HK-2 (cell line): ENCODE data around the gene IL18.
A peak's percentile ranks its signal among the peaks of the same experiment; 100 is the strongest.
"Not testable (repeated sequence)": the region's sequence is repeated elsewhere in the genome, so short reads cannot be mapped to it uniquely, and the experiment has no call there.

Experiments
- DNase-seq: peaks from one replicate; pipeline ENCODE4 v3.0.0-alpha.2; 2018; ENCODE audit not compliant: unreplicated experiment

IL18 gene

DNA sequence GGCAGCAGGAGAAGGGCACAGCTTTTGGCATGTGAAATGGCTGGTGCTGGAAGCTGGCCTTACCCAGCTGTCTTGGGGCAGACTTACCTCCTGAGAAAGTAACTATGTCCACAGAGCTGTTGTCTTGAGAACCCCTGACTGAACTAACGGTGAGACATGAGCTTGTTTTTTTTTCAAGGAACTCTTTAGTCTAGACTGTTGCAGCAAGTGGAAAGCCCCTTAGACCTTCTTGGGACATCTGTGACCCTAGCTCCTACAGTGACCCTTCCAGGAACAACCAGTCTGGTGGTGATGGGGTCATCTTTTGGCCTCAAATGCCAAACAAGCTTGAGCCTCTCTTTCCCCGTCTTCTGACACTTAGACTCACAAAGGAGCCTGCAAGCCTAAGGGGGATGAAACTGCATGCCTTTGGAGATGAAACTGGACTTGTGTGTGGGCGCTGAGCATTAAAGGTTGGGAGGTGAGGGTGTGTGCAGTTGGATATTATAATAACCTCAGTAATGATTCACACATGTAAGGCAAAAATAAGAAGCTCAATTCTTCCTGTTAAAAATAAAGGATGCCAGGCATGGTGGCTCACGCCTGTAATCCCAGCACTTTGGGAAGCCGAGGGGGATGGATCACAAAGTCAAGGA, 41.8 kb downstream of the IL18 start:
- no peak for DNase-seq

DNA sequence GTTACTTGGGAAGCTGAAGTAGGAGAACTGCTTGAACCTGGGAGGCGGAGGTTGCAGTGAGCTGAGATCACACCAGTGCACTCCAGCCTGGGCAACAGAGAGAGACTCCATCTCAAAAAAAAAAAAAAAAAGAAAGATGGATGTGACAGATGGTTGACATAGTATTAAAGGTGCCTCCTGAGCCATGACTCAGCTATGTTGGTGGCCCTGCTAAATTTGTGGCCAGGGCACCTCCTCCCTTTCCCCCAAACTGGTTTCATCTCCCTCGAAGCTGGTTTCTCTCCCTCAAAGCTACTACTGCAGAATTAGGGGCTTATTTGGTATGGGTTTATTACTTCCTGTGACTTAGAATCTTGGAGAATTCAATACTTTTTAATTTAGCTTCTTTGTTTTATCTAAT, 45.7 kb downstream of the IL18 start:
- DNase-seq = no peak

DNA sequence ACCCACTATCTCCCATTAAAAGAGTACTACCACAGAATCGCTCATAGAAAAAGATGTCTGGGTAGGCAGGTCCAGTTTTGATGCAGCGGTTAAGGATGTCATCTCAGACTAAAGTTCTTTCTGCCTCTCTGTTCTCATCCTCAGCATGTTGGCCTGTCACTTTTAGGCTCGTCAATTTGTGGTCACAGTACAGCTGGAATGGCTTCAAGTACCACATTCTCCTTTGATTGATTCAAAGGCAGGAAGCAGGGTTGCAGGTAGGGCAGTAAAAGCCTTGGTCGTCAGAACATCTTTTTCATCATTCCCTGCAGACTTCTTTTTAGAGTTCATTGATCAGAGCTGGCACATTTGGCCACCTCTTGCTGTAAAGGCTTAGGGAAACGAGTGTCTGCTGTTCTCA, 48.5 kb downstream of the IL18 start:
- no peak for DNase-seq

DNA sequence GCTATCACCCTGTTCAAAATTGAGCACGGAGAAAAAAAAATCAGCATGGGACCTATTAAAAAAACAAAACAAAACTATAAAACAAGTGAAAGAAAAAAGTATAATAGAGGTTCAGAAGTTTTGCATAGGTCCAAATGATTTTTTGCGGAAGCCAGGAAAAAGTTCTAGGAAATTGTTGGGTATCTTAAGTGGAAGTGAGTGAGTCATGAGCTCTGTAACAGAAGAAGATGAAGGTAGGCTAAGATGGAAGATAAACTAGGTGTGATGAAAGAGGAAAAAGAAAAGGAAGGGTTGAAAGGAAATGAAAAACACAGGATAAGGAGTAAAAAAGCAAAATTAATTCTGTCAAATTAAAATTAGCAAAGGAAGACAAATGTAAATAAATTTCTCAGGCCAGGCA, 49.4 kb downstream of the IL18 start:
- no peak for DNase-seq

DNA sequence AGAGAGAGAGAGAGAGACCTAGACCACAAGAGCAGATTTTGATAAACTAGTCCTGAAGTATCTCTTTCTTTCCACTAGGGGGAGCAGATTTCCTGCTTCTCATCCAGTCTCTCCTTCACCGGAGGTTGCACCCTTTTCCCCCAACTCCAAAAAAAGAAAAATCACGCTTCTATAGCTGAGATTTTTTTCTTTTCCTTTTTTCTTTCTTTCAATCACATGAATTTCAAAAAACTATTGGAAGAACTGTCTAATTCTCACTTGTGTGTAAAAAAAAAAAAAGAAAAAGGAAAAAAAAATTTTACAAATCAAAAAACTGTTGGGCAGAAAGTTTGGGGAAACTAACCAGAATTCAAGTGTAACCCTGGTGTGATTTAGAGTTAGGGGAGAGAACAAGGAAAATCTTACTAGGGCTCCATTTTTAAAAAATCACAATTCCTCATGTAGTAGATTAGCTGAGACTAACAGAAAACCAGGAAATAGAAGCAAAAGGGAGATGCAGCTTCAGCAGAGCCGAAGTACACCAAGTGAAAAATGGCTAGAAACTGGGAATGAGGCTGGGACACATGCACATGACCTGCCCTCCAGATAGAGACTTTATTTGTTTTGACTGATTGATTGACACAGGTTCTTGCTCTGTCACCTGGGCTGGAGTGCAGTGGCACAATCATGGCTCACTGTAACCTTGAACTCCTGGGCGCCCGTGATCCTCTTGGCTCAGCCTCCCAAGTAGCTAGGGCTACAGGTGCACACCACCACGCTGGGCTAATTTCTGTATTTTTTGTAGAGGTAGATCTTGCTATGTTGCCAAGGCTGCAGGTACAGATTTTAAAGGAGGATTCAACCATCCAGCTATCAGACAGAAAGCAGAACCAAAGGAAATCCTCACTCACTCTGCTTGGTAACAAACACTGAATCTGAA, 50.1 kb downstream of the IL18 start:
- no peak for DNase-seq

DNA sequence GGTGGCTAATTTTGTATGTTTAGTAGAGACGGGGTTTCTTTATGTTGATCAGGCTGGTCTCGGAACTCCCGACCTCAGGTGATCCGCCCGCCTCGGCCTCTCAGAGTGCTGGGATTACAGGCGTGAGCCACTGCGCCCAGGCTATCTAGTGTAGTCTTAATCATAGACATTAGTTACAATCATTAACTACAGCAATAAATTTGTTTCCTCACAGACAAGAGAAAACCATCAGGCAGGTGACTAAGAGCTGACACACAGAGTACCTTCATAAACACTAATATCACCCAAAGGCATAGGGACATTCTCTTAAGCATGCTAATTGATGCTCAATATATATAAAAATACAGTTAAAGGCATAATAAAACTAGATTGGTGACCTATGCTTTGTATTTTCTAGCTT, 57.8 kb downstream of the IL18 start:
- peak; percentile 11 for DNase-seq

DNA sequence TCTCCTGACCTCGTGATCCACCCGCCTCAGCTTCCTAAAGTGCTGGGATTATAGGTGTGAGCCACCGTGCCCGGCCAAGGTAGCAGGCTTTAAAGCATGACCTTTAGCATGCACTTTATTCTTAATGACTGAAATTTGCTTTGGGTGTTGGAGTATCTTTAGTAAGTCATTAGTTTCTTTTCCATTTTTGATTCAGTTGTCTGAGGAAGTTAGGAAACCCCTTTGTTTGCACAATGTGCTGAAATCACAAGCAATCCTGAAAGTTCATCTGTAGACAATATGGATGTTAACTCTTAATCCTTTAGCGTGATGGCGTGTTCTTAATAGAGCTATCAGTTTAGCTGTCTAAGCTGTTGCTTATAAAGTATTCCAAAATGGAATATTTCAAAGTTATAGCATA, 60.4 kb downstream of the IL18 start:
- no peak for DNase-seq

DNA sequence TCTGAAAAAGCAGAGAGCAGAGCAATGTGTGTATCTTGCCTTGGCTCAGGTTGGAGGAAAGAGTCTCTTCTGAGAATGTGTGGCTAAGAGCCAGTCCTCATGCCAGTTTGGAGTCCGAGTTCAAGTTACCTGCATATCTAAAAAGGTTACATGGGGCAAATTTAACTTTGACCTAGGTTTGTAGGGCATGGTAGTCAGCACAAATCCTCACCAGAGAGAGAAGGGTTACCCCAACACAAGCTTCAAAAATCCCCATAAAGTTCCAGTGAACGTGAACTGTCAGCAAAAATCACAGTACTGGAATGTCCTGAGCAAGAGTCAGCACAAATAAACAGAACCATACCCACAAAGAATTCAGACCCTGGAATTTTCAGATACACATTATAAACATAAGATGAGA, 63.4 kb downstream of the IL18 start:
- DNase-seq = no peak

DNA sequence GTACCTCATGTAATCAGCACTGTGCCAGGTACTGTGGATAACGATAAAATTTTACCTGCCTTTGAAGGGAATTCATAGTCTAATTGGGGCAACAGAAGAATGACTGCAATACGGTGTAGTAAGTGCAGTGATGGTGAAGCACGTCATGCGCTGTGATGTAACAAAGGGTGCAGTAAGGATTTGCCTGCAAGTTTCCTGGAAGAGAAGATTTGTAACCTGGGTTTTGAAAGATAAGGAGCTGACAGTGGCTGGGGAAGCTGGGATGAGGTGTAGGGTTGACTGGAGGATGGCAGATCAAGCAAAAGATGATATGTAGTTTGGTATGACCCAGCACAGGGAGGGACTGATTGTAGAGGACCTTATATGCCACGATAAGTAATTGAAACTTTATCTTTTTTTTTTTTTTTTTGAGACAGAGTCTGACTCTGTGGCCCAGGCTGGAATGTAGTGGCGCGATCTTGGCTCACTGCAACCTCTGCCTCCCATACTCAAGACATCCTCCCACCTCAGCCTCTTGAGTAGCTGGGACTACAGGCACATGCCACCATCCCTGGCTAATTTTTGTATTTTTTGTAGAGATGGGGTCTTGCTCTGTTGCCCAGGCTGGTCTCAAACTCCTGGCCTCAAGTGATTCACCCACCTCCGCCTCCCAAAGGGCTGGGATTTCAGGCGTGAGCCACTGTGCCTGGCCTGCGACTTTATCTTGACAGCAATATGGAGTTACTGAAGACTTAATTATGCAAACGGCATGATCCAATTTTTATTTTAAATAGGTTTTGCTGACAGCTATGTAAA, 66.0 kb downstream of the IL18 start:
- no peak for DNase-seq

DNA sequence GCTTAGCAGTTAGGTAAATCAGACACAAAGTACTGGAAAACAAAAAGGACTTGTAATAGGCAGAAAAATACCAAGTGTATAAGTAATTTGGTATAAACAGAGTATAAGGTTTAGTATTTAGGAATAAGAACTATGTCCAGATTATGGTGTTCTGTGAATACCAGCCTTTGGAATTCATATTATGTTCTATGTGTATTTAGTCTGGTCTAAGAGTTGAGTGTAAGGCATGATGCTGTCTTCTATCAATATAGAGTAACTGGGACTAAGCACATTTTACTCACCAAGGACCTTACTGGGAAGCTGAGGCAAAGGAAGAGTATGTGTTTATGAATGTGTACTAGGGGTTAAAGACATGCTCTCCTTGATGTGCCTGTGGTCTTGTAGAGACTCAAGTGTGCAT, 67.7 kb downstream of the IL18 start:
- DNase-seq = no peak

DNA sequence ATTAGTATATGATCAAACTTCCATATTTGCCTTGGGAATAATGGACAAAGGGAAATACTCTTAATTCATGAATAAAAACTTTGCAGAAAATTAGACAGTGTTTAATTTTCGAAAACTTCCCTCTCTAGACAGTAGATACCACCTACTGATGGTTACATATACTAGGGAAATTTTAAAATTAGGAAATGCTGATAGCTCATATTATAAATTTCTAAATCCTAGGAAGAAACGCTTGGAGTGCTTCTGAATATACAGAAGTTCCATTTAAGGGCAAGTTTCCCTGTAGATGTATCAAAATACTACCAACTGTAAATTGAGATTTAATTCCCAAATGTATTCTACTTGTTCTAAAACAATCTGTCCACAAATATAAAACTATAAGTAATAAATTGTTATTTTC, 68.6 kb downstream of the IL18 start:
- not testable (repeated sequence) for DNase-seq
